Measurements from ENCODE around the gene PLXNA1.

Gene PLXNA1

GRCh38 chr3:126968391-126969390 is 14.2 kb upstream of the PLXNA1 start:
- DNase-seq, result no peak

- no peak for DNase-seq
Observed at GRCh38 chr3:126969586-126969985, 13.3 kb upstream of the PLXNA1 start.

GRCh38 chr3:126970101-126970500 is 12.8 kb upstream of the PLXNA1 start:
- no peak for DNase-seq

DNA sequence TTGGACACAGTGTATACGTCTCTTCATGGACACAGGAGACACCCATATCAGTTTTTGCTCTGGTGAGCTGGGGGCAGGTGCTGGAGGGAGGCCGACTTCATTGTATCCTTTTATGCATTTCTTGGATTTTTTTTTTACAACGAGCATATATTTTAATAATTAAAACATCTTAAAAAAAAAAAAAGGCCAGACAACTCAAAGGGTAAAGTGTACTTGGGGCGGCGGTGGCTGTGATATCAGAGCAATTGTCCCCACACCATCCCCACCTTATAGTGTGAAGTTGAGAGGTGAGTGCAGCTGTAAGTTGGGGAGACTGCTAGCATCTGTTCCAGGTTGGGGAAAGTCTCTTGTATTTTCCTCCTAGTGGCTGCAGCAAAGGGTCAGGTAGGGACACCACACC is 12.0 kb upstream of the PLXNA1 start:
- DNase-seq, result no peak

DNA sequence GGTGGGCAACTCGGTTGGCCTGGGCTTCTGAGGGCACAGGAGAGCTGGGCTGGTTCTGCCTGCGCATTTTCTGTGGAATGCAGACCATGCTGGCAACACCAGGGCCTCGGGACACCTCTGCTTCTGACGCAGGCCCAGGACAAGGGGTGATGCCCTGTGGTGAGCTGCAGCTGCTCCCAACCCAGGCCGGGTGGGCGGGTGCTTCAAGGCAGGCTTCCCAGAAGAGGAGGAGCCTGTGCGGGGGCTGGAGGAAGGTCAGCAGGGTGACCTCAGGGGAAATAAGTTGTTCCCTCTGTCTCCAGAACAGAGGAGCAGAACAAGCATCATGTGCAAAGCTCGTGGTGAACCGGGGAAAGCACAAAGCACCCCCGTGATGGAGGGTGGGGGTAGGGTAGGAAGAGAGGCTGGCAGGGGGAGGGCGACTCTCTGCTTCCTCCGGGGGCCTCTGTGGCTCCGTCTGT is 11.0 kb upstream of the PLXNA1 start:
- no peak for DNase-seq

GRCh38 chr3:126972866-126973265 is 10.0 kb upstream of the PLXNA1 start:
- no peak for DNase-seq

- DNase-seq, result no peak
Observed at GRCh38 chr3:126973814-126974213, 9.1 kb upstream of the PLXNA1 start.

DNA sequence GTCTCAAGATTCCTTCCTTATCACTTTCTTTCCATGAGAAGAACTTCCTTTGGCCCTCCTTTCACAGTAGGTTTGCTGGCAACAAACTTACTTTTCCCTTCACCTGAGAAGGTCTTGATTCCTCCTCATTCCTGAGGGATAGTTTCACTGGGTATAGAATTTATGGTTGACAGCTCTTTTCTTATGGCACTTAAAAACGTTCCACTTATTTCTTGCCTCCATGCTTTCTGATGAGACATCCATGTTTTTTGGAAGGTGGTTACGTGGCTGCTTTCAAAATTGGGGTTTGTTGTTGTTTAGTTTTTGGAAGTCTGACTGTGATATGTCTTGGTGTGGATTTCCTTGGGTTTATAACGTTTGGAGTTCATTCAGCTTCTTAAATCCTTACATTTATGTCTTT is 8.2 kb upstream of the PLXNA1 start:
- no peak for DNase-seq

DNA sequence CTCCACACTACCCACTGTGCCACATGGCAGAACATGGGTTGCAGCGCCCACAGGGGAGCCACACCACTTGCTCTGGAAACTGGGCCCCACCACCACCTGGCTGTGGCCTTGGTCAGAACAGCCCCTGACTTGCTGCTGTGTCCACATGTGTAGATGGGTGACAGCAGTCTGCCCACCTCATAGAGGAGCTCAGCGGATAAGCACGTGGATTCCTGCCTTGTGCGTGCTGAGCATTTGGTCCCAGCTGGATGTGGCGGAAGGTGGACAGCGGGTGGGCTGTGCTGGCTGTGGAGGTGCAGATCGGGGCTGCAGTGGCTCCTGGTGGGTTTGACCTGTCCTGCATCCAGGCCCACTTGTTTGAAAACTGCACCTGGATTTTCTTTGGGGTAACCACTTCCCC is 6.0 kb upstream of the PLXNA1 start:
- DNase-seq, result no peak

DNA sequence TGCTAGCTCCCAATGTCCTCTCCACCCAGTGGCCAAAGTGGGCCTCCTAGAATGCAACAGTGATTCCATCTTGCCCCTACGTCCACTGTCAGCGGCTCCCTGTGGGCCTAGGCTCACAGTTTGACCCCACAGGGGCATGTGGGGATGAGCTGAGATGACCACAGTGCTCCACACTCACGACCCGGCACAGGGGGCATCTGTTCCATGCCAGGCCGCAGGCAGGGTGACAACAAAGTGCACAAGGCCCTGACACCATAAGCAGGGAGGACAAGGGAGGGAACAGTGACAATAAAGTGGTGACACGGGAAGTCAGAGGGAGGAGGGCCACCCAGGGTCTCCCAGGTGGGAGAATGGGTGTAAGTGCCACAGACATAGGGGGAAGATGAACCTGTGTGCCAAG is 5.1 kb upstream of the PLXNA1 start:
- no peak for DNase-seq

DNA sequence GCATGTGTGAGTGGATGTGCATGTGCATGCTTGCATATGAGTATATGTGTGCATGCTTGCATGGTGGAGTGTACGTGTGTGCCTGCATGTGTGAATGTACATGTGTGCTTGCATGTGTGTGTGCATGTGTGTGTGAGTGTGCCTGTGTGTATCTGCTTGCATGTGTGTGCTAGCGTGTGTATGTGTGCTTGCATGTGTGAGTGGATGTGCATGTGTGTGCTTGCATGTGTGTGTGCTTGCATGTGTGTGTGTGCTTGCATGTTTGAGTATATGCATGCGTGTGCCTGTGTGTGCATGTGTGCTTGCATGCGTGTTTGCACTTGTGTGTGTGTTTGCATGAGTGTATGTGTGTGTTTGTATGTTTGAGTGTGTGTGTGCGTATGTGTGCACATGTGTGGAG is 4.6 kb upstream of the PLXNA1 start:
- DNase-seq, result no peak

GRCh38 chr3:126979046-126979628 is 3.8 kb upstream of the PLXNA1 start:
- no peak for DNase-seq

DNA sequence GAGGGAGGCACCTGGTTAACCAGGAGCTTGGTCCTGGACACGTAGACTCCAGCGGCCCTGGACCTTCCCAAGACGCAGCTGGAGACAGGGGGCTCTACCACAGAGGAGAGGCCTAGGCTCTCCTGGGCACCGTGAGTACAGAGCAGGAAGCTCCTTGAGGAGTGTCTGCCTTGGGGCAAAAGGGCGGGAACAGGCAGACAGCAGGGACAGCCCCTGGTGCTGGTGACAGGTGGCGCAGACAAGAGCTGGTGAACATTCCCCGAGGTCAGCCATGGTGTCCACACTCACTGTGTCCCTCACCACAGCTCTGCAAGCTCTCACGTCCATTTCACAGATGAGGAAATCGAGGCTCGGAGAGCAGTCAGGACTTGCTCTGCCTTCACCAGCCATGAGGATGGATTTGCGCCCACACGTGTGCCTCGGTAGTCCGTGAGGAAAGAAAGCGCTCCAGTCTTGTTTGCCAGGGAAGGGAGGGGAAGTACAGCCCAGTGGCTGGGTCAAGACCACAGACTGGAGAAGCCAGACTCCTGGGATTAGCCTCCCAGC is 2.6 kb upstream of the PLXNA1 start:
- no peak for DNase-seq

DNA sequence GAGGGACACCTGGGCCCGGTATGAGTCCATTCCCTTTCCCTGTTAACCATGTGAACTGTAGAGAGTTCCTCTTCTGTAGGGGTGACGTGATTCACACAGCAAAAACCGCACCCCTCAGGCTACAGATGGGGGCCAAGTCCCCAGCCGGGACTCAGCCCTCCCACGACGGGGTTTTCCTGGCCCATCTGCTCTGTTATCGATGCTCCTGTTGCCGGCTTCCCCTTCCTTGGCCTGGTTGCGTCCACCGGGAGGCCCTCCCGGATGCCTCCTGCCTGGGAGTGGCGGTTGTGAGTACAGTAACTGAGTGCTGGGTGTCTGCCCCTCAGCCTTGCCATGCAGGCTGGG is 817 bp upstream of the PLXNA1 start:
- no peak for DNase-seq

DNA sequence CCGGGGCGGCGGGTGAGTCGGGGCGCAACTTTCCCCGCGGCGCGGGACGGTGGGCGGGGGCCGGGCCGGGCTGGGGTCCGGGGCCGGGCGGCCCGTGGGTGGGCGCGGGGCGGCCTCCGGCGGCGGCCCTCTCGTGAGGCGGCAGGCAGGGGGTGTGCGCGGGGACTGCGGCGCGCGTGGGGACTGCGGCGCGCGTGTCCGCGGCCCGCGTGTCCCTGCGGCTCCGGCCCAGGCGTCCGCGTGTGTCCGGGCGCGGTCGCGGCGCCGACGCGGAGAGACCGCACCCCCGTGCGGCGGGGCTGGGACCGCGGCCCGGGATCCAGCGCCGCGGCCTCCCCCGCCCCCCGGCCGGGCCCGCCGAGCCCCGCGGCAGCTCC is 349 bp downstream of the PLXNA1 start:
- no peak for DNase-seq

- no peak for DNase-seq
Observed at GRCh38 chr3:126983653-126984390, 907 bp downstream of the PLXNA1 start.

DNA sequence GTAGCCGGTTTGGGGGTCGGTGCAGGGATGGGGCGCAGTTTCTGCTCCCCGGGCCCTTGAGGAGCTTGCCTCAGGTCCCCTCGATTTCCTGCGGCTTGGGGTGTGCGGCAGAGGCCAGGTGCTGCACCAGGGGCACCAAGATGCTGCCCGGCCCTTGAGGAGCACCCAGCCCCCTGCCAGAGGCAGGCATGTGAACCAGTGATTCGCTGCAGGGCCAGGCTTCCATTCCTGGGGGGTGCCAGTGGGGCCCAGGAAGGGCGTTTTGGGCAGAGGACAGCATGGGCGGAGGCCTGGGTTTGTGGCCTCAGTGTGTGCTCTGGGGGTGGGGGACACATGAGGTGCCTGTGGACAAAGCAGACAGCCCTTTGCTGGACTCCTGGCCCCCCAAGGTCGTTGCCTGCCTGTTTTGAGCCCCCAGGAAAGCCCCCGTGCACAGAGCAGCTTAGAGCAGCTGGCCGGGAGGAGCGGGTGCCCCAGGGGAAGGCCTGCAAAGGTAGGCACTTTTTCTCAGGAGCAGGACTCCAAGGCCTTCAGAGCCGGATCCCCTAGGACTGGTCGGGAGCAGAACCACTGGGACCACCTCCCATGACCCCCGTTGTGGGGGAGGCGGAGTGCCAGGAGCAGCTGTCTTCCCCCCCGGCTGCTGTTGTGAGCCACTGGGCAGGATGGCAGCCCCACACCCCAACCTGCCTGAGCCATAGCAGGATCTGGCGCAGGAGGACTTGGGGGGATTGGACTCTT is 1.6 kb downstream of the PLXNA1 start:
- no peak for DNase-seq

DNA sequence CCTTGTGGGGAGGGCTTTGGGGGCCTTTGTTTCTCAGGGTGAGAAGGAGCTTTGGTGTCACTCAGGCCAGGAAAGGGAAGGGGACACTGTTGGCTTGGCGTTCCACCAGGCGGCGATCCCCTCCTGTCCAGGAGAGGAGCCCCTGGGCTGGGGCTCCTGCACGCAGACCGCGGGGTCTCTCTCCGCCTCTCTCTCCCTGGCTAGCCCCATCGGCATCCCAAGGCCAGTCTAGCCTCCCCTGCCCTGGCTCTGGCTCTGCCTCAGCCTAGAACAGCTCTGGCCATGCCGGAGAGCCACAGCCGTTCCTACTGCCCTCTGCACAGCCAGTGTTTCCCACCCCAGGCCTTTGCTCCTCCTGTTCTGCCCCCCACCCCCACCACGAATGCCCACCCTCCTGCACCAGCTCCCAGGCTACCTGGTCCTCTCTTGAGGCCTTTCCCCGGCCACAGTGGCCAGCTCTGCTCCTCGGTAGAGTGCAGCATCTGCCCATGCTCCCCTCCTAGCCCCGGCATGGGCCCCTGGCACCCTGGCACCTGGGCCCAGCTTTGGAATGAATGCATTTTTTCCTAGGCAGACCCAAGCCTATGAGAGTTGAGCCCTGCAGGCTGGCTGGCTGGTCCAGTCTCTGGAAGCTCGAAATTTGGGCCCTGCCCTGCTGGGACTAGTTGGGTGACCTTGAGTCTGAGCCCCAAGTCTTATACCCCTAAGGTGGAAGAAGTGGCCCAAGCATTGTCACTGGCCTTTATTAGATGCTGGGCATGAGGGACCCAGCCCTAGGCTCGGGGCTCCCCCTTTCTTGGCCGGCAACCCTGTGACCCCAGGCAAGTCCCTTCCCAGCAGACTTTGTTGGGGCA is 2.4 kb downstream of the PLXNA1 start:
- DNase-seq, result no peak

DNA sequence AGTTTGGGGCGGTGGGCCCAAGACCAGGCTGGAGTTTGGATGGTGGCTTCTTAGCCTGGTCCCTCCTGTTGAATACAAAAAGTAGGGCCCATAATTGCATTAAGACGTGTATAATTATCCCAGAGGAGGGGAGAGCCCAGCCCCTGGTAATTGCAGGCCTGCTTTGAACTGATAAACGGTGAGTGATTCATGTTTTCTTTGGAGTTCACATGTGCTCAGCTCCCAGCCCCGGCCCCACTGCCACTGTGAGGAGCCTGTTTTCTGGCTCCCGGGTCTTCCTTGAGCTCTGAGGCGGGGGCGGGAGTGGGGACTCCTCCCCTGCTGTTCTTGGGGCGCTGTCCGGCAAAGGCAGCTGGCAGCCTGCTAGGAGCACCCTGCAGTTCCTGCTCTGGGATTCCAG is 3.1 kb downstream of the PLXNA1 start:
- DNase-seq, result no peak

- DNase-seq, result no peak
Observed at GRCh38 chr3:126987129-126987528, 4.2 kb downstream of the PLXNA1 start.

DNA sequence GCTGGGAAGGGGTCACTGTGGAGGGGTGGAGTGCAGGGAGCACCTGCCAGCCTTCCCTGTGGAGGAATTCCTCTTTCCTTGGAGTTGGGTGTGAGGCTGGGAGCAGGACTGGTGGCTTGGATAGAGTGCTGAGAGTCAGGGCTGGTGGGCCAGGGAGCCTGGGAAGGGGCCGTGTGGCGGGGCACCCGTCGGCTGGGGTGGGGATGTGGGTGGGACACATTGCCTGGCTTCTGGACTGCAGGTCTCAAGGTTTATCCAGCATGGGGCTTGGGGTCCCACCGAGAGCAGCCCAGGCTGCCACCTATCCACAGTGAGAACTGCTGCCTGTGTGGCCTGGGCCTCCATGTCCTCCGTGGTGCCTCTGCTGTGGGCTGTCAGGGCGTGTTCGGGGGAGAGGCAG is 4.7 kb downstream of the PLXNA1 start:
- no peak for DNase-seq

Measured in T1000 (cell line).